K562 (cell line): ENCODE results near the gene UQCRC2. TPM values are rescaled to one million over a fixed set of nuclear protein-coding genes. Genes with fewer than 3 reads are reported as not detected.

Experiments used
- CBFA2T3 ChIP-seq: fragments of 450-650 bp; IDR thresholded peaks from 2 replicates; pipeline ENCODE4 v1.6.1; 2017
- DLX4 ChIP-seq: fragments of 250-450 bp; sonication (Bioruptor Pico); IDR thresholded peaks from 2 replicates; pipeline ENCODE4 v1.6.1; 2021; ENCODE audit warnings: mild to moderate bottlenecking
- GMEB1 ChIP-seq: fragments of 250-450 bp; sonication (Bioruptor Pico); IDR thresholded peaks from 2 replicates; pipeline ENCODE4 v1.4.0; 2020; ENCODE audit warnings: mild to moderate bottlenecking
- KLF1 ChIP-seq: fragments of 450-650 bp; IDR thresholded peaks from 2 replicates; pipeline ENCODE4 v1.6.1; 2016; ENCODE audit warnings: missing genetic modification characterization, missing compliant biosample characterization
- MGA ChIP-seq: fragments of 450-650 bp; IDR thresholded peaks from 2 replicates; pipeline ENCODE4 v1.6.1; 2016; ENCODE audit warnings: mild to moderate bottlenecking, moderate library complexity
- POU5F1 ChIP-seq: fragments of 150-350 bp; IDR thresholded peaks from 2 replicates; pipeline ENCODE4 v1.6.1; 2014; ENCODE audit warnings: borderline replicate concordance, low read length, low read depth, mild to moderate bottlenecking; ENCODE audit not compliant: partially characterized antibody
- SMARCC2 ChIP-seq: fragments of 450-650 bp; IDR thresholded peaks from 2 replicates; pipeline ENCODE4 v1.6.1; 2017; ENCODE audit warnings: antibody characterized with exemption, moderate library complexity, mild to moderate bottlenecking, low read depth
- SPI1 ChIP-seq: IDR thresholded peaks from 2 replicates; pipeline ENCODE4 v1.6.1; 2011; ENCODE audit warnings: low read depth, low read length, control low read depth, borderline replicate concordance
- TCF7 ChIP-seq: sonication (generic); IDR thresholded peaks from 2 replicates; pipeline ENCODE4 v1.6.1; 2016; ENCODE audit warnings: antibody characterized with exemption, borderline replicate concordance
- TRIM28 ChIP-seq: fragments of 450-650 bp; IDR thresholded peaks from 2 replicates; pipeline ENCODE4 v1.6.1; 2017
- ZNF165 ChIP-seq: fragments of 250-450 bp; sonication (Bioruptor Pico); IDR thresholded peaks from 2 replicates; pipeline ENCODE4 v1.4.0; 2020; ENCODE audit warnings: borderline replicate concordance
- ZNF696 ChIP-seq: fragments of 250-450 bp; sonication (Bioruptor Pico); conservative IDR thresholded peaks from 2 replicates; pipeline ENCODE4 v1.4.0; 2020; ENCODE audit warnings: mild to moderate bottlenecking, moderate library complexity
- ZNF830 ChIP-seq: fragments of 250-450 bp; sonication (Bioruptor Pico); IDR thresholded peaks from 2 replicates; pipeline ENCODE4 v1.5.0; 2021; ENCODE audit warnings: mild to moderate bottlenecking
- polyA plus RNA-seq, 8 experiments: library from polyadenylated mRNA; depleted of rRNA in 4 of 8; stranded (reverse) in 5 of 8; unstranded in 3 of 8; fragments of >200 nt; fragmentation: Nextera tagmentation in 2 of 8; fragmentation: Illumina TruSeq in 1 of 8; extraction: Ambion mirVana in 2 of 8; extraction: Trizol in 1 of 8; gene quantifications; 2 replicates each; pipeline versions ENCODE4 v1.2.1 to v1.2.3, GENCODE V29; 2011 to 2014; ENCODE audit warnings: inconsistent platforms in 1 of 8, missing spikeins in 1 of 8
- total RNA-seq, 7 experiments: library from RNA; depleted of rRNA in 6 of 7; stranded (reverse); fragments of >200 nt in 6 of 7; fragmentation: Illumina TruSeq in 2 of 7; extraction: Trizol in 2 of 7; gene quantifications; 2 replicates each; pipeline versions ENCODE4 v1.2.1 to v1.2.3, GENCODE V29; 2011 to 2021; ENCODE audit warnings: low replicate concordance in 1 of 7

The UQCRC2 gene
- total and polyA plus RNA-seq, 9 of the 15 experiments (the other 6 are each of a cell fraction or from before 2014, with no cell fraction given), result 177 to 516 (median 319) TPM

GRCh38 chr16:22007509-22008214 lies 54.5 kb downstream of the UQCRC2 start, which contains the start of gene MOSMO (continued):
- peak; percentile 31; the same call in 1 of the 2 replicates for TF ChIP-seq GMEB1
- TF ChIP-seq TCF7, result no peak
- 0 out of 2 replicates have a peak, but pooled peaks have one; percentile 31 for TF ChIP-seq KLF1
- TF ChIP-seq CBFA2T3, result no peak
- no peak for TF ChIP-seq SPI1
- TF ChIP-seq ZNF165 (CRISPR knock-in tag), result no peak
- TF ChIP-seq TRIM28, result no peak
- TF ChIP-seq POU5F1, result no peak
- TF ChIP-seq SMARCC2, result no peak
- no peak for TF ChIP-seq DLX4 (CRISPR knock-in tag)
- TF ChIP-seq MGA, result no peak
- no peak for TF ChIP-seq ZNF696 (CRISPR knock-in tag)
- no peak for TF ChIP-seq ZNF830 (CRISPR knock-in tag)
